Measurements from ENCODE around the gene DPY19L1. TPM values are rescaled to one million over a fixed set of nuclear protein-coding genes. Genes with fewer than 3 reads are reported as not detected.
"Not testable (repeated sequence)": the region's sequence is repeated elsewhere in the genome, so short reads cannot be mapped to it uniquely, and the experiment has no call there.

The DPY19L1 gene
- total RNA-seq, 2 donors from 2014 or later, result 13.9 to 32.5 TPM

DNA sequence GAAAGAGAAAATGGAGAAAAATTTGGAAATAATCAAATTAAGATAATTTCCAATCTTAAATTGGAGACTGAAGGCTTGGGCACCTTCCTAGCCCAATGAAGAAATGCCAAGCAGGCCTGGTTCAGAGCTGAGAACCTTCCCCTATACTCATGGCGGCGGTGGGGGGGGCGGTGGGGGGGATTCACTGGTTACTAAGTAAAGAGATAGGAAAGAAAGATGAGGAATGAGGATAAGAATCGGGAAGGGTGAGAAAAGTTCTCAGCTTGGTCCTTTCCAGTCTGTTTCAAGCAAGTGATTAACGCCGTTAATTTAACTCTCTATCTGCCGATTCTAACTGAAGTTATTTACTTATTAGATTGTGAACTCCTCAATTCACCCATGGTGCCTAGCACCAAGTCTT is 41.5 kb downstream of the DPY19L1 start:
- TF ChIP-seq, protein P1, sequence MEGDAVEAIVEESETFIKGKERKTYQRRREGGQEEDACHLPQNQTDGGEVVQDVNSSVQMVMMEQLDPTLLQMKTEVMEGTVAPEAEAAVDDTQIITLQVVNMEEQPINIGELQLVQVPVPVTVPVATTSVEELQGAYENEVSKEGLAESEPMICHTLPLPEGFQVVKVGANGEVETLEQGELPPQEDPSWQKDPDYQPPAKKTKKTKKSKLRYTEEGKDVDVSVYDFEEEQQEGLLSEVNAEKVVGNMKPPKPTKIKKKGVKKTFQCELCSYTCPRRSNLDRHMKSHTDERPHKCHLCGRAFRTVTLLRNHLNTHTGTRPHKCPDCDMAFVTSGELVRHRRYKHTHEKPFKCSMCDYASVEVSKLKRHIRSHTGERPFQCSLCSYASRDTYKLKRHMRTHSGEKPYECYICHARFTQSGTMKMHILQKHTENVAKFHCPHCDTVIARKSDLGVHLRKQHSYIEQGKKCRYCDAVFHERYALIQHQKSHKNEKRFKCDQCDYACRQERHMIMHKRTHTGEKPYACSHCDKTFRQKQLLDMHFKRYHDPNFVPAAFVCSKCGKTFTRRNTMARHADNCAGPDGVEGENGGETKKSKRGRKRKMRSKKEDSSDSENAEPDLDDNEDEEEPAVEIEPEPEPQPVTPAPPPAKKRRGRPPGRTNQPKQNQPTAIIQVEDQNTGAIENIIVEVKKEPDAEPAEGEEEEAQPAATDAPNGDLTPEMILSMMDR (IDR thresholded peaks at IDR 0.05), result no peak
- ATAC-seq (ENCODE audit: insufficient number of reproducible peaks, low FRiP score, low read depth) (no peak), DNase-seq (ENCODE audit: low spot score) (no peak)
- H3K9me3 ChIP-seq, result no peaks in the 10 kb centered on the region
- H3K4me3 ChIP-seq, result no peak overlapping the region
- H3K4me1 ChIP-seq (ENCODE audit: control insufficient read depth in 1 of 2, low read depth in 2 of 2), result no peaks in the 10 kb centered on the region
- no peaks in the 10 kb centered on the region for H3K27me3 ChIP-seq (replicated peaks; ENCODE audit: insufficient read depth)
- no peak overlapping the region for H3K27ac ChIP-seq
- no peaks in the 10 kb centered on the region for H3K36me3 ChIP-seq

- Histone ChIP-seq H3K9me3 (no peaks in the 10 kb centered on the region), H3K4me1 (ENCODE audit: control insufficient read depth in 1 of 2, low read depth in 2 of 2) (no peaks in the 10 kb centered on the region), H3K4me3 (no peak overlapping the region), H3K36me3 (no peaks in the 10 kb centered on the region), H3K27ac (no peak overlapping the region), H3K27me3 (replicated peaks; ENCODE audit: insufficient read depth) (no peaks in the 10 kb centered on the region)
- DNase-seq (ENCODE audit: low spot score) (no peak), ATAC-seq (ENCODE audit: insufficient number of reproducible peaks, low FRiP score, low read depth) (no peak)
- TF ChIP-seq, protein P1 (IDR thresholded peaks at IDR 0.05), result no peak
Observed at GRCh38 chr7:34991938-34992840, 45.1 kb downstream of the DPY19L1 start.

GRCh38 chr7:34988442-34989125 is 48.7 kb downstream of the DPY19L1 start:
- not testable (repeated sequence) for H3K27ac ChIP-seq; H3K36me3 ChIP-seq; H3K27me3 ChIP-seq (replicated peaks; ENCODE audit: insufficient read depth); H3K9me3 ChIP-seq; H3K4me3 ChIP-seq; DNase-seq (ENCODE audit: low spot score); ATAC-seq (ENCODE audit: insufficient number of reproducible peaks, low FRiP score, low read depth); H3K4me1 ChIP-seq (ENCODE audit: control insufficient read depth in 1 of 2, low read depth in 2 of 2)

- not testable (repeated sequence) for DNase-seq (ENCODE audit: low spot score); ATAC-seq (ENCODE audit: insufficient number of reproducible peaks, low FRiP score, low read depth); H3K4me3 ChIP-seq; H3K27me3 ChIP-seq (replicated peaks; ENCODE audit: insufficient read depth); H3K36me3 ChIP-seq; H3K4me1 ChIP-seq (ENCODE audit: control insufficient read depth in 1 of 2, low read depth in 2 of 2); H3K27ac ChIP-seq; H3K9me3 ChIP-seq
Observed at GRCh38 chr7:34985155-34985554, 52.1 kb downstream of the DPY19L1 start.

DNA sequence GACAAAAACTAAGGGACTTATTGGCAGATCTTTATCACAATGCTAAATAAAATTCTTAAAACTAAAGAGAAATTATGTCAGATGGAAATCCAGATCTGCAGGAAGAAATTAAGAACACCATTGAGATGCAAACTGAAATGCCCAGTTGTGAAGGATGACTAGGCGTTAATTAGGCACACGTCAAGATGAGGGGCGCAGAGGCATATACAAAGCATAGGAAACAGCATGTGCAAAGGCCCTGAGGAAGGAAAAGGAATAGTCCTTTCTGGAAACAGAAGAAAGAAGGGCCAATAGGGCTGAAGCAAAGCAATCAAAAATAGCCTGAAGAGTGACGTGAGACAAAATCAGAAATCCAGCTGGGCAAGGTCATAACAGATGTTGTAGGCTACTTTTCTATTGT is 53.1 kb downstream of the DPY19L1 start:
- not testable (repeated sequence) for H3K36me3 ChIP-seq; H3K27me3 ChIP-seq (replicated peaks; ENCODE audit: insufficient read depth); ATAC-seq (ENCODE audit: insufficient number of reproducible peaks, low FRiP score, low read depth); DNase-seq (ENCODE audit: low spot score); H3K27ac ChIP-seq; H3K4me1 ChIP-seq (ENCODE audit: control insufficient read depth in 1 of 2, low read depth in 2 of 2); H3K4me3 ChIP-seq; H3K9me3 ChIP-seq

DNA sequence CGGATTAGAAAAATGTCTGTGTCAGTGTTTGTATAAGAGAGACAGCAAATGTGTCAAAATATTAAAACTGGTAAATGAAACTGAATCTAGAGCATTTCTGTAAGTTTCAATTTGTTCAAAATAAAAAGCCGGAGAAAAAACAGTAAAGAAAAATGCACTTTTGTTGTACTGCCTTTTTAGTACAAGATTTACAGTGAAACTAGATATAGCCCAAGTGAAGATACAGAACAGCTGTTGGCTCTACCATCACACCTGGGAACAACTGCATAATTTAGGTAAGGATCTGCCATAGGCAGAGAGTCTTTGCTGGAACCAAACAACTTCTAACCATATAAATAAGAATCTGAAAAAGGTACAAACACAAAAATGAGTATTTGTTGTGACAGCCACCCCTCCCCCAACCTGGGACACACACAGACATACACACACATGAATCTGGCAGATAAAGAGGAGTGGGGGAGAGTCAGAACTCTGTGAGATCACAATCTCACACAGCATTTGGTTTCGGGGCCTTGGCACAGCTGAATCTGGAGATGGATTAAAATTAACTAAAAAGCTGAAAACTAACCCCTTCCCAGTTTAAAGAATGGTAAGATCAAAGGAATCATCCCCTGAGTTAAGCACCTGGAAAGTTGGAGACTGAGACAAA is 54.8 kb downstream of the DPY19L1 start:
- no peaks in the 10 kb centered on the region for H3K36me3 ChIP-seq
- DNase-seq (ENCODE audit: low spot score) (no peak), ATAC-seq (ENCODE audit: insufficient number of reproducible peaks, low FRiP score, low read depth) (no peak)
- H3K27me3 ChIP-seq (replicated peaks; ENCODE audit: insufficient read depth), result no peaks in the 10 kb centered on the region
- no peak overlapping the region for H3K4me3 ChIP-seq
- H3K4me1 ChIP-seq (ENCODE audit: control insufficient read depth in 1 of 2, low read depth in 2 of 2), result no peaks in the 10 kb centered on the region
- no peaks in the 10 kb centered on the region for H3K9me3 ChIP-seq
- H3K27ac ChIP-seq, result no peak overlapping the region
- TF ChIP-seq, protein P1 (IDR thresholded peaks at IDR 0.05), result no peak

GRCh38 chr7:34979124-34979523 is 58.2 kb downstream of the DPY19L1 start:
- H3K27me3 ChIP-seq (replicated peaks; ENCODE audit: insufficient read depth); H3K4me3 ChIP-seq; ATAC-seq (ENCODE audit: insufficient number of reproducible peaks, low FRiP score, low read depth); DNase-seq (ENCODE audit: low spot score); H3K36me3 ChIP-seq; H3K27ac ChIP-seq; H3K4me1 ChIP-seq (ENCODE audit: control insufficient read depth in 1 of 2, low read depth in 2 of 2); H3K9me3 ChIP-seq: not testable (repeated sequence)

Measured in thoracic aorta (tissue), 2 donors.